Measurements from ENCODE around the gene MAPK1. TPM values are rescaled to one million over a fixed set of nuclear protein-coding genes. Genes with fewer than 3 reads are reported as not detected.

Gene MAPK1
- total and polyA plus RNA-seq, 12 donors = 8.3 to 124 (median 101) TPM

DNA sequence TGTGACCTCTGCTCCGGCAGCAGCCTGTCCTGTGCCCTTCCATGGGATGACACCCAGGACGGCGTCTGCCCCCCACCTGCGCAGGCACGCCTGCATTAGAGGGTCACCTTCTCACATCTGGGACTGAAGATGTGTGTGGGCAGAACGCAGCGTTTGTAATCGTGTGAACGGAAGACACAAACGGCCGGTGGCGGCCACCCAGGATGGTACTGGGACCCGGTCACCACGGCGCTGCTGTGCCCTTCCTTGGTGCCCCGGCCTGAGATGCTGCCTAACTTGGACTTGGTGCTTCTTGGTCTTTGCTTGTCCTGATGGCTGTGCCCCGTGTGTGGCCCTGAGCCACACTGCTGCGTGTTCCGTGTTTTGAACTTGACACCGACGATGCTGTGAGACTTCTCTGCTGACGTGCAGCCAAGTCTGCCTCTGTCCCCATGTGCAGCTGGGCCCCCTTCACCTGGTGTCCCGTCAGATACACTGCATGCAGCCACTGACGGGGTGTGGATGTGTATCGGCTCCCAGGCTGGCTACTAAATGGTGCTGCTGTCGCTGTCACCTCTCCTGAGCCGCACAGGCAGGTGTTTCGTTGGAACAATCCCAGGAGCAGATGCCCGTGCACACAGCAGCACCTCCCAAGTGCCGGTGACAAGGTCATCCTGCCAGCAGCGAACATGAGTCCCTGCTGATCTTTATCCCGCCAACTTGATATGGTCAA, 153.2 kb downstream of the MAPK1 start:
- TF ChIP-seq, protein P1, sequence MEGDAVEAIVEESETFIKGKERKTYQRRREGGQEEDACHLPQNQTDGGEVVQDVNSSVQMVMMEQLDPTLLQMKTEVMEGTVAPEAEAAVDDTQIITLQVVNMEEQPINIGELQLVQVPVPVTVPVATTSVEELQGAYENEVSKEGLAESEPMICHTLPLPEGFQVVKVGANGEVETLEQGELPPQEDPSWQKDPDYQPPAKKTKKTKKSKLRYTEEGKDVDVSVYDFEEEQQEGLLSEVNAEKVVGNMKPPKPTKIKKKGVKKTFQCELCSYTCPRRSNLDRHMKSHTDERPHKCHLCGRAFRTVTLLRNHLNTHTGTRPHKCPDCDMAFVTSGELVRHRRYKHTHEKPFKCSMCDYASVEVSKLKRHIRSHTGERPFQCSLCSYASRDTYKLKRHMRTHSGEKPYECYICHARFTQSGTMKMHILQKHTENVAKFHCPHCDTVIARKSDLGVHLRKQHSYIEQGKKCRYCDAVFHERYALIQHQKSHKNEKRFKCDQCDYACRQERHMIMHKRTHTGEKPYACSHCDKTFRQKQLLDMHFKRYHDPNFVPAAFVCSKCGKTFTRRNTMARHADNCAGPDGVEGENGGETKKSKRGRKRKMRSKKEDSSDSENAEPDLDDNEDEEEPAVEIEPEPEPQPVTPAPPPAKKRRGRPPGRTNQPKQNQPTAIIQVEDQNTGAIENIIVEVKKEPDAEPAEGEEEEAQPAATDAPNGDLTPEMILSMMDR (IDR thresholded peaks at IDR 0.05) = no peak
- peaks cover 0 to 13% (median 0%) of the 10 kb centered on the region in 9 donors for H3K36me3 ChIP-seq
- DNase-seq (no peak), ATAC-seq (peak in 6 of 8 donors; percentile 6 to 36 (median 8))
- no peak overlapping the region for H3K27ac ChIP-seq
- no peaks in the 10 kb centered on the region for H3K9me3 ChIP-seq
- H3K4me1 ChIP-seq = peaks cover 0 to 20% (median 9%) of the 10 kb centered on the region in 9 donors
- 71 to 79% methylated on average over 32 of the region's 32 CpGs for WGBS, 2 donors
- H3K27me3 ChIP-seq = no peaks in the 10 kb centered on the region
- intact Hi-C loops (cut with DNase I) = loop anchor here in 5 of 10 donors (5.0 to 10.0 kb wide), 4 partner anchors 61 to 238 kb away; partner anchors contain the start of genes PPM1F (in 2 of the 5) and MAPK1 (in 1 of the 5)
- no peak overlapping the region for H3K4me3 ChIP-seq

DNA sequence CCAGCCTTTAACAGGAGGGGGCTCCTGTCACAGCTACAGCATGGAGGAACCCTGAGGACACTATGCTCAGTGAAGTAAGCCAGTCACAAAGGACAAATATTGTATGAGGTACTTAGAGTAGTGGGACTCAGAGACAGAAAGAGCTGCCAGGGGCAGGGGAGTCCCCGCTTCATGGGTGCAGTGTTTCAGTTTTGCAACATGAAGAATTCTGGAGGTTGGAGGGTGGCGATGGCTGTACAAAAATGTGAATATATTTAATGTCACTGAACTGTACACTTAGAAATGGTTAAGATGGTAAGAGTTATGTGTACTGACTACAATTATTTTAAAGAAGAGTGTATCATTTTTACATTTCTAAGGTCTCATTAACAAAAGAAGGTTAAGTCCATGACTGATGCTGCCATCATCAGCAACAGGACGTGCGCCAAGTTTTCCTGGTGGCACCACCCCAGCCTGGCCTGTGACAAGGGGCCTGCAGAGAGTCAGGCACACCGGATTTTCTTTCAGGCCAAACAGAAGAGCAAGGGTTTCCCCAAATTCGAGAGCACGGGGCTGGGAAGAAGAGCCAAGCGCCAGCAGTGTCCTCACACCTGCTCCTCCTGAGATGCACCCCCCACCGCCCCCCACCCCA, 153.9 kb downstream of the MAPK1 start:
- TF ChIP-seq, protein P1 (IDR thresholded peaks at IDR 0.05) = peak in 1 of 9 donors; percentile 24
- Histone ChIP-seq H3K36me3 (peaks cover 0 to 18% (median 0%) of the 10 kb centered on the region in 9 donors), H3K27ac (peak overlapping the region in 2 of 10 donors; percentile 28 to 41)

DNA sequence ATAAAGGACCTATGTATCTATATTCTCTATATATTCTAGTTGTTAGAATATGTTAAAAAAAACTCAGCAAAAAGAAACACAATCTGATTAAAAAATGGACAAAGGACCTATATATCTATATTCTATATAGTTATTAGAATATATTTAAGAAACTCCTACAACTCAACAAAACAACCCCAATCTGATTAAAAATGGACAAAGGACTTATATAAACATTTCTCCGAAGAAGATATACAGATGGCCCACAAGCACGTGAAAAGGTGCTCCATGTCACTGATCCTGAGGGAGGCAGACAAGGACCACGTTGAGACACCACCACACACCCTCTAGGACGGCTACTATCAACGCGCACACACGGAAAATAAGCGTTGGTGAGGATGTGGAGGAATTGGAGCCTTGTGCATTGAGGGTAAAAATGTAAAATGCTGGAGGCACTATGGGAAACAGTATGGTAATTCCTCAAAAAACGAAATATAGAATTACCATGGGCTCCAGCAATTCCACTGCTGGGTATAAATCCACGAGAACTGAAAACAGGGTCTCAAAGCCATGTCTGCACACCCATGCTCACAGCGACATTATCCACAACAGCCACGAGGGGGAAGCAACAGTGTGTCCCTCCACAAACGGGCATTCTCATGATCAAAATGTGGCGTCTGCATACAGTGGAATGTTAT, 154.6 kb downstream of the MAPK1 start:
- peak; percentile 44 to 70 for DNase-seq
- WGBS, 2 donors = 9 to 10% methylated on average over 14 of the region's 14 CpGs
- H3K4me3 ChIP-seq = peak overlapping the region in 5 of 10 donors; percentile 4 to 28 (median 13)
- peak; percentile 86 to 96 (median 92) for ATAC-seq
- peaks cover 0 to 21% (median 0%) of the 10 kb centered on the region in 9 donors for H3K36me3 ChIP-seq
- H3K4me1 ChIP-seq = peaks cover 2 to 22% (median 10%) of the 10 kb centered on the region in 9 donors
- no peaks in the 10 kb centered on the region for H3K27me3 ChIP-seq
- peak overlapping the region in 2 of 10 donors; percentile 28 to 41 for H3K27ac ChIP-seq
- no peaks in the 10 kb centered on the region for H3K9me3 ChIP-seq
- intact Hi-C loops (cut with DNase I) = loop anchor here (1.0 to 10.0 kb wide), 7 partner anchors 62 to 240 kb away; partner anchors contain the start of genes PPM1F (in 7 of the 10) and MAPK1 (in 1 of the 10)
- TF ChIP-seq, protein P1 (IDR thresholded peaks at IDR 0.05) = peak; percentile 46 to 89 (median 77)

More for the DNA sequence above, 153.9 kb downstream of the MAPK1 start:
- Histone ChIP-seq H3K9me3 (no peaks in the 10 kb centered on the region), H3K27me3 (no peaks in the 10 kb centered on the region), H3K4me1 (peaks cover 0 to 16% (median 9%) of the 10 kb centered on the region in 9 donors), H3K4me3 (peak overlapping the region in 4 of 10 donors; percentile 11 to 28 (median 16))
- peak in 6 of 8 donors; percentile 3 to 36 (median 24) for ATAC-seq
- intact Hi-C loops (cut with DNase I) = loop anchor here (1.0 to 10.0 kb wide), 7 partner anchors 61 to 239 kb away; partner anchors contain the start of genes PPM1F (in 7 of the 10) and MAPK1 (in 1 of the 10)
- DNase-seq = no peak
- WGBS, 2 donors = 67 to 71% methylated on average over 9 of the region's 9 CpGs

DNA sequence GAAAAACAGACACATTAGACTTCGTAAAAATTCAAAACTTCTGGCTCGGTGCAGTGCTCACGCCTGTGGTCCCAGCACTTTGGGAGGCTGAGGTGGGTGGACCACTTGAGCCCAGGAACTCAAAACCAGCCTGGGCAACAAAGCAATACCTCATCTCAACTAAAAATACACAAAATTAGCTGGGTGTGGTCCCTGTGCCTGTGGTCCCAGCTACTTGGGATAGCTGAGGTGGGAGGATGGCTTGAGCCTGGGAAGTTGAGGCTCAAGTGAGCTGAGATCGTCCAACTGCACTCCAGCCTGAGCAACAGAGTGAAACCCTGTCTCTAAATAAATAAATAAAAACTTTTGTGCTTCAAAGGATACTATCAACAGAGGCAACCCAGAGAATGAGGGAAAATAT, 155.6 kb downstream of the MAPK1 start:
- Histone ChIP-seq H3K4me3 (no peak overlapping the region), H3K36me3 (peaks cover 0 to 23% (median 0%) of the 10 kb centered on the region in 9 donors), H3K9me3 (no peaks in the 10 kb centered on the region), H3K27me3 (no peaks in the 10 kb centered on the region), H3K4me1 (peaks cover 4 to 29% (median 19%) of the 10 kb centered on the region in 9 donors), H3K27ac (no peak overlapping the region)
- intact Hi-C loops (cut with DNase I) = loop anchor here (2.0 to 10.0 kb wide), 6 partner anchors 63 to 241 kb away; partner anchors contain the start of genes PPM1F (in 7 of the 10) and MAPK1 (in 1 of the 10)
- ATAC-seq (no peak), DNase-seq (no peak)
- WGBS, 2 donors = 93 to 95% methylated on average over 4 of the region's 4 CpGs
- TF ChIP-seq, protein P1 (IDR thresholded peaks at IDR 0.05) = no peak

Data from heart right ventricle (tissue), 16 donors.